HEK293 (cell line): ENCODE data around the gene UBA3.

ENCODE experiments used
- CTCF ChIA-PET: fragments of 350-600 bp; formaldehyde crosslinking; extraction: SDS; loops from one replicate; lab custom pipeline; 2021; ENCODE audit warnings: antibody characterized with exemption; lab: Yijun Ruan, JAX
- POLR2A ChIA-PET: fragments of 300-600 bp; formaldehyde crosslinking; extraction: SDS; loops from one replicate; lab custom pipeline; 2020; ENCODE audit warnings: antibody characterized with exemption, inconsistent platforms; lab: Yijun Ruan, JAX
- H3K27ac ChIP-seq: fragments of 200-500 bp; sonication (Bioruptor generic); 2 replicates; pipeline ENCODE4 v1.5.1; 2014; ENCODE audit warnings: low read depth, low read length, control low read depth, inconsistent platforms; ENCODE audit errors: extremely low read depth
- H3K36me3 ChIP-seq, 2 experiments: fragments of 200-500 bp in 1 of 2; sonication (Bioruptor generic) in 1 of 2; 1 replicate in 1 of 2; 2 replicates in 1 of 2; pipeline ENCODE4 v1.5.1; 2014 to 2017; ENCODE audit warnings: inconsistent platforms in 2 of 2, low read length in 2 of 2; ENCODE audit not compliant: control insufficient read depth in 2 of 2, insufficient read depth in 1 of 2
- H3K4me1 ChIP-seq: fragments of 200-500 bp; sonication (Bioruptor generic); 2 replicates; pipeline ENCODE4 v1.5.1; 2014; ENCODE audit warnings: mild to moderate bottlenecking, low read length, inconsistent platforms; ENCODE audit not compliant: control insufficient read depth, insufficient read depth
- H3K4me3 ChIP-seq: 2 replicates; pipeline ENCODE4 v1.5.1; 2011; ENCODE audit warnings: low read depth, mild to moderate bottlenecking, control low read depth, low read length, moderate library complexity
- H3K9me3 ChIP-seq: fragments of 200-500 bp; sonication (Bioruptor generic); 2 replicates; pipeline ENCODE4 v1.5.1; 2014; ENCODE audit warnings: low read depth, low read length, inconsistent platforms; ENCODE audit not compliant: control insufficient read depth, insufficient read depth
- FEZF1 ChIP-seq: fragments of 450-650 bp; formaldehyde crosslinking; IDR thresholded peaks from 2 replicates; pipeline ENCODE4 v1.5.1; 2016; ENCODE audit warnings: missing biosample characterization, missing genetic modification characterization
- GLI2 ChIP-seq: fragments of 450-650 bp; formaldehyde crosslinking; IDR thresholded peaks from 2 replicates; pipeline ENCODE4; 2017; ENCODE audit warnings: missing biosample characterization, missing genetic modification characterization, low read depth, borderline replicate concordance
- INSM2 ChIP-seq: fragments of 450-650 bp; formaldehyde crosslinking; IDR thresholded peaks from 2 replicates; pipeline ENCODE4 v1.5.1; 2016; ENCODE audit warnings: missing biosample characterization, missing genetic modification characterization
- KLF10 ChIP-seq: fragments of 450-650 bp; IDR thresholded peaks from 2 replicates; pipeline ENCODE4 v1.5.1; 2018; ENCODE audit warnings: missing biosample characterization, mild to moderate bottlenecking, missing genetic modification characterization
- PRDM1 ChIP-seq: fragments of 450-650 bp; formaldehyde crosslinking; IDR thresholded peaks from 2 replicates; pipeline ENCODE4; 2016; ENCODE audit warnings: missing biosample characterization, missing genetic modification characterization
- ZBTB21 ChIP-seq: fragments of 450-650 bp; formaldehyde crosslinking; IDR thresholded peaks from 2 replicates; pipeline ENCODE4 v1.5.1; 2017; ENCODE audit warnings: missing biosample characterization, missing genetic modification characterization
- ZNF10 ChIP-seq: fragments of 450-650 bp; formaldehyde crosslinking; IDR thresholded peaks from 2 replicates; pipeline ENCODE4 v1.5.1; 2017; ENCODE audit warnings: missing biosample characterization, missing genetic modification characterization
- ZNF133 ChIP-seq: fragments of 450-650 bp; formaldehyde crosslinking; IDR thresholded peaks from 2 replicates; pipeline ENCODE4 v1.5.1; 2016; ENCODE audit warnings: missing biosample characterization, missing genetic modification characterization
- ZNF16 ChIP-seq: fragments of 450-650 bp; formaldehyde crosslinking; IDR thresholded peaks from 2 replicates; pipeline ENCODE4 v1.5.1; 2016; ENCODE audit warnings: low read depth, missing biosample characterization, missing genetic modification characterization
- ZNF292 ChIP-seq: fragments of 450-650 bp; formaldehyde crosslinking; IDR thresholded peaks from 2 replicates; pipeline ENCODE4 v1.5.1; 2016; ENCODE audit warnings: low read depth, missing biosample characterization, missing genetic modification characterization, borderline replicate concordance
- ZNF324 ChIP-seq: fragments of 450-650 bp; formaldehyde crosslinking; IDR thresholded peaks from 2 replicates; pipeline ENCODE4 v1.5.1; 2016; ENCODE audit warnings: missing biosample characterization, missing genetic modification characterization
- ZNF350 ChIP-seq: fragments of 450-650 bp; formaldehyde crosslinking; IDR thresholded peaks from 2 replicates; pipeline ENCODE4 v1.5.0; 2017; ENCODE audit warnings: missing biosample characterization, mild to moderate bottlenecking, missing genetic modification characterization
- ZNF391 ChIP-seq: fragments of 450-650 bp; formaldehyde crosslinking; IDR thresholded peaks from 2 replicates; pipeline ENCODE4 v1.5.1; 2016; ENCODE audit warnings: low read depth, missing biosample characterization, missing genetic modification characterization, borderline replicate concordance
- ZNF394 ChIP-seq: fragments of 450-650 bp; formaldehyde crosslinking; IDR thresholded peaks from 2 replicates; pipeline ENCODE4 v1.5.1; 2016; ENCODE audit warnings: missing biosample characterization, missing genetic modification characterization, mild to moderate bottlenecking, moderate library complexity, borderline replicate concordance
- ZNF521 ChIP-seq: fragments of 450-650 bp; formaldehyde crosslinking; IDR thresholded peaks from 2 replicates; pipeline ENCODE4 v1.5.1; 2017; ENCODE audit warnings: missing biosample characterization, mild to moderate bottlenecking, missing genetic modification characterization
- ZNF571 ChIP-seq: fragments of 450-650 bp; formaldehyde crosslinking; IDR thresholded peaks from 2 replicates; pipeline ENCODE4 v1.5.0; 2017; ENCODE audit warnings: missing biosample characterization, missing genetic modification characterization
- ZNF658 ChIP-seq: fragments of 450-650 bp; formaldehyde crosslinking; IDR thresholded peaks from 2 replicates; pipeline ENCODE4; 2016; ENCODE audit warnings: missing biosample characterization, missing genetic modification characterization
- TF ChIP-seq, protein P1 (sequence below): fragments of 450-650 bp; formaldehyde crosslinking; IDR thresholded peaks from 2 replicates; pipeline ENCODE4 v1.5.1; 2016; ENCODE audit warnings: missing biosample characterization, missing genetic modification characterization
- TF ChIP-seq, protein P2 (sequence below): fragments of 450-650 bp; formaldehyde crosslinking; IDR thresholded peaks from 2 replicates; pipeline ENCODE4 v1.5.1; 2016; ENCODE audit warnings: missing biosample characterization, missing genetic modification characterization, low read depth
- TF ChIP-seq, protein P3 (sequence below): fragments of 450-650 bp; formaldehyde crosslinking; IDR thresholded peaks from 2 replicates; pipeline ENCODE4 v1.5.1; 2017; ENCODE audit warnings: missing biosample characterization, missing genetic modification characterization

UBA3 gene

DNA sequence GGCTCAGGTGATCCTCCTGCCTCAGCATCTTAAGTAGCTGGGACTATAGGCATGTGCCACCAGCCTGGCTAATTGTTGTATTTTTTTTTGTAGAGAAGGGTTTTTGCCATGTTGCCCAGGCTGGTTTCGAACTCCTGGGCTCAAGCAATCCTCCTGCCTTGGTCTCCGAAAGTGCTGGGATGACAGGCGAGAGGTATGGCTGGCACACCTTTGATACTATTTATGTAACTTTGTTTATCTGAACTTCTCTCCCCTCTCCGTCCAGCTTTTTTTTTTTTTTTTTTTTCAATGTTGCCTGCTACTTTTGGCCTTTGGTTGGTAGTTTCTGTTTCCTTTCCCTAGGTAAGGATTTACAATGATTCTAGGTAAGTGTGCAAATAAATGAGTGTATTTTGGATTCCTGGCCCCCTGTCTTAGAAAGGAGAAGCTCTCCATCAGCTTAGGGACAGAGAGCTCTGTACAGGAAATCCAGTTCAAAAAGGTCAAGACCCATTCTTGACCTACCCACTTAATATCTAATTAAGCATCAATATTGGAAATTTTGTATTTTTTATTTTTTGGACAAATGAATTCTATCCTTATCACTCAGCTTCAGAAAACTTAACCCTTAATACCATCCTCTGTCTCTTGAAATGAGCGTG is 11.3 kb upstream of the UBA3 start:
- TF ChIP-seq, protein P1, sequence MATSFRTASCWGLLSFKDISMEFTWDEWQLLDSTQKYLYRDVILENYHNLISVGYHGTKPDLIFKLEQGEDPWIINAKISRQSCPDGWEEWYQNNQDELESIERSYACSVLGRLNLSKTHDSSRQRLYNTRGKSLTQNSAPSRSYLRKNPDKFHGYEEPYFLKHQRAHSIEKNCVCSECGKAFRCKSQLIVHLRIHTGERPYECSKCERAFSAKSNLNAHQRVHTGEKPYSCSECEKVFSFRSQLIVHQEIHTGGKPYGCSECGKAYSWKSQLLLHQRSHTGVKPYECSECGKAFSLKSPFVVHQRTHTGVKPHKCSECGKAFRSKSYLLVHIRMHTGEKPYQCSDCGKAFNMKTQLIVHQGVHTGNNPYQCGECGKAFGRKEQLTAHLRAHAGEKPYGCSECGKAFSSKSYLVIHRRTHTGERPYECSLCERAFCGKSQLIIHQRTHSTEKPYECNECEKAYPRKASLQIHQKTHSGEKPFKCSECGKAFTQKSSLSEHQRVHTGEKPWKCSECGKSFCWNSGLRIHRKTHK (tag by site-specific recombination) = no peak
- TF ChIP-seq ZNF394 (tag by site-specific recombination) (no peak), ZNF350 (tag by site-specific recombination) (no peak), KLF10 (tag by site-specific recombination) (no peak), ZNF16 (tag by site-specific recombination) (no peak), INSM2 (tag by site-specific recombination) (no peak), ZNF571 (tag by site-specific recombination) (no peak), ZNF10 (tag by site-specific recombination) (no peak), ZNF521 (tag by site-specific recombination) (no peak), ZNF292 (tag by site-specific recombination) (no peak), ZNF658 (tag by site-specific recombination) (no peak), ZBTB21 (tag by site-specific recombination) (no peak), ZNF133 (tag by site-specific recombination) (no peak), FEZF1 (tag by site-specific recombination) (no peak), GLI2 (tag by site-specific recombination) (no peak), ZNF391 (no peak), ZNF324 (tag by site-specific recombination) (no peak), PRDM1 (tag by site-specific recombination) (no peak)
- TF ChIP-seq, protein P2, sequence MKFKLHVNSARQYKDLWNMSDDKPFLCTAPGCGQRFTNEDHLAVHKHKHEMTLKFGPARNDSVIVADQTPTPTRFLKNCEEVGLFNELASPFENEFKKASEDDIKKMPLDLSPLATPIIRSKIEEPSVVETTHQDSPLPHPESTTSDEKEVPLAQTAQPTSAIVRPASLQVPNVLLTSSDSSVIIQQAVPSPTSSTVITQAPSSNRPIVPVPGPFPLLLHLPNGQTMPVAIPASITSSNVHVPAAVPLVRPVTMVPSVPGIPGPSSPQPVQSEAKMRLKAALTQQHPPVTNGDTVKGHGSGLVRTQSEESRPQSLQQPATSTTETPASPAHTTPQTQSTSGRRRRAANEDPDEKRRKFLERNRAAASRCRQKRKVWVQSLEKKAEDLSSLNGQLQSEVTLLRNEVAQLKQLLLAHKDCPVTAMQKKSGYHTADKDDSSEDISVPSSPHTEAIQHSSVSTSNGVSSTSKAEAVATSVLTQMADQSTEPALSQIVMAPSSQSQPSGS = no peak
- TF ChIP-seq, protein P3, sequence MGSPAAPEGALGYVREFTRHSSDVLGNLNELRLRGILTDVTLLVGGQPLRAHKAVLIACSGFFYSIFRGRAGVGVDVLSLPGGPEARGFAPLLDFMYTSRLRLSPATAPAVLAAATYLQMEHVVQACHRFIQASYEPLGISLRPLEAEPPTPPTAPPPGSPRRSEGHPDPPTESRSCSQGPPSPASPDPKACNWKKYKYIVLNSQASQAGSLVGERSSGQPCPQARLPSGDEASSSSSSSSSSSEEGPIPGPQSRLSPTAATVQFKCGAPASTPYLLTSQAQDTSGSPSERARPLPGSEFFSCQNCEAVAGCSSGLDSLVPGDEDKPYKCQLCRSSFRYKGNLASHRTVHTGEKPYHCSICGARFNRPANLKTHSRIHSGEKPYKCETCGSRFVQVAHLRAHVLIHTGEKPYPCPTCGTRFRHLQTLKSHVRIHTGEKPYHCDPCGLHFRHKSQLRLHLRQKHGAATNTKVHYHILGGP (tag by site-specific recombination) = no peak
- Histone ChIP-seq H3K36me3 (peaks cover 0 to 27% of the 10 kb centered on the region in 2 experiments; a peak in 1 of 3 replicates), H3K27ac (no peak overlapping the region), H3K4me3 (no peak overlapping the region), H3K4me1 (peaks cover 4% of the 10 kb centered on the region; the same call in 1 of the 2 replicates), H3K9me3 (no peaks in the 10 kb centered on the region)
- ChIA-PET POLR2A (no interaction called here), CTCF (interaction anchor here (0.7 kb wide), 1 partner anchor 40 kb away, joined by 3 read pairs; no protein-coding TSS in a partner anchor)
